Endothelial cell of umbilical vein (primary cell): ENCODE data around the gene GOLIM4. TPM values are rescaled to one million over a fixed set of nuclear protein-coding genes. Genes with fewer than 3 reads are reported as not detected.
"Not testable (repeated sequence)": the region's sequence is repeated elsewhere in the genome, so short reads cannot be mapped to it uniquely, and the experiment has no call there.

ENCODE experiments used
- BruUV-seq: library from RNA; stranded (reverse); fragments of 400-500 nt; replicated peaks from 2 replicates; lab custom pipeline; 2021; lab: Mats Ljungman, UMichigan
- CTCF ChIA-PET: fragments of 300-600, 350-600 bp; sonication (Branson Sonifier 250); formaldehyde crosslinking; loops from one replicate; lab custom pipeline; 2021; ENCODE audit warnings: antibody characterized with exemption, inconsistent platforms; lab: Charles Lee
- POLR2A ChIA-PET: fragments of 300-600, 350-600 bp; sonication (Branson Sonifier 250); formaldehyde crosslinking; loops from one replicate; lab custom pipeline; 2021; ENCODE audit warnings: antibody characterized with exemption, inconsistent platforms; lab: Charles Lee
- DNase-seq: peaks from one replicate; pipeline ENCODE4 v3.0.0-alpha.2; 2011; ENCODE audit warnings: low read depth, low spot score
- FAIRE-seq: peaks from 2 replicates; lab custom pipeline; 2011; peaks lifted over from hg19 to GRCh38; lab: Jason Lieb, UNC
- H2AFZ ChIP-seq: 2 replicates; pipeline ENCODE4 v1.6.0; 2012; ENCODE audit warnings: low read depth, low read length, control low read depth, inconsistent platforms
- H3K27ac ChIP-seq: 2 replicates; pipeline ENCODE4 v1.5.1; 2011; ENCODE audit warnings: low read depth, mild to moderate bottlenecking, control low read depth, low read length, moderate library complexity; ENCODE audit not compliant: insufficient read depth
- H3K27me3 ChIP-seq, 2 experiments: 2 replicates each; pipeline versions ENCODE4 v1.6.0 to v1.6.1; 2011; ENCODE audit warnings: low read length in 2 of 2, mixed read lengths in 1 of 2; ENCODE audit not compliant: control insufficient read depth in 2 of 2, insufficient read depth in 2 of 2
- H3K36me3 ChIP-seq, 2 experiments: 2 replicates in 1 of 2; 3 replicates in 1 of 2; pipeline ENCODE4 v1.5.1; 2011; ENCODE audit warnings: low read length in 2 of 2, mild to moderate bottlenecking in 1 of 2, moderate library complexity in 1 of 2; ENCODE audit not compliant: control insufficient read depth in 2 of 2, insufficient read depth in 2 of 2; ENCODE audit errors: extremely low read depth in 1 of 2
- H3K4me1 ChIP-seq: 3 replicates; pipeline ENCODE4 v1.5.1; 2011; ENCODE audit warnings: mild to moderate bottlenecking, low read length; ENCODE audit not compliant: control insufficient read depth, insufficient read depth; ENCODE audit errors: extremely low read depth
- H3K4me2 ChIP-seq: 2 replicates; pipeline ENCODE4 v1.6.1; 2011; ENCODE audit warnings: low read length, control low read depth, mixed read lengths; ENCODE audit not compliant: insufficient read depth
- H3K4me3 ChIP-seq, 3 experiments: fragments of 200-600 bp in 1 of 3; sonication (generic), shearing (Covaris generic) in 1 of 3; replicated peaks in 1 of 3; 2 replicates each; pipeline ENCODE4 v1.5.1; 2011 to 2016; ENCODE audit warnings: control low read depth in 3 of 3, low read length in 3 of 3, mild to moderate bottlenecking in 2 of 3, inconsistent platforms in 1 of 3, low read depth in 1 of 3, moderate library complexity in 1 of 3; ENCODE audit not compliant: insufficient read depth in 1 of 3
- H3K79me2 ChIP-seq: 2 replicates; pipeline ENCODE4 v1.6.0; 2012; ENCODE audit warnings: low read length, inconsistent platforms; ENCODE audit not compliant: control insufficient read depth, insufficient read depth
- H3K9ac ChIP-seq: replicated peaks from 2 replicates; pipeline ENCODE3; 2011; ENCODE audit warnings: low read length, control low read depth; ENCODE audit not compliant: insufficient read depth; ENCODE audit errors: extremely low read depth
- H3K9me1 ChIP-seq: replicated peaks from 3 replicates; pipeline ENCODE4 v1.6.0; 2011; ENCODE audit warnings: mild to moderate bottlenecking, low read length; ENCODE audit not compliant: control insufficient read depth, insufficient read depth; ENCODE audit errors: extremely low read depth
- H3K9me3 ChIP-seq: replicated peaks from 2 replicates; pipeline ENCODE4 v1.5.1; 2012; ENCODE audit warnings: low read length, inconsistent platforms; ENCODE audit not compliant: control insufficient read depth, insufficient read depth
- H4K20me1 ChIP-seq: replicated peaks from 2 replicates; pipeline ENCODE3; 2011; ENCODE audit warnings: mild to moderate bottlenecking, low read length; ENCODE audit not compliant: control insufficient read depth, insufficient read depth; ENCODE audit errors: extremely low read depth
- CTCF ChIP-seq, 2 donors: IDR thresholded peaks; 1 replicate in 1 of 2; 2 replicates in 1 of 2; pipeline ENCODE4 v1.5.1; 2011; ENCODE audit warnings: low read length in 2 of 2, mild to moderate bottlenecking in 2 of 2, moderate library complexity in 2 of 2, control low read depth in 1 of 2, inconsistent platforms in 1 of 2, low read depth in 1 of 2; ENCODE audit not compliant: insufficient read depth in 1 of 2; ENCODE audit errors: extremely low read depth in 1 of 2
- JUN ChIP-seq: IDR thresholded peaks from 2 replicates; pipeline ENCODE4 v1.6.1; 2011; ENCODE audit warnings: borderline replicate concordance, low read depth; ENCODE audit not compliant: insufficient read length, insufficient read depth
- MYC ChIP-seq: IDR thresholded peaks from one replicate; pipeline ENCODE4 v1.6.1; 2011; ENCODE audit warnings: mild to moderate bottlenecking, low read depth, low read length
- POLR2AphosphoS5 ChIP-seq: IDR thresholded peaks from 2 replicates; pipeline ENCODE4 v1.6.1; 2012; ENCODE audit warnings: low read depth, mild to moderate bottlenecking, control low read depth, low read length, moderate library complexity; ENCODE audit not compliant: insufficient read depth
- dilution Hi-C: fragments of 300-500 bp; cut with MboI; formaldehyde crosslinking; loops from one replicate; pipeline ENCODE4 v1.15.0; 2019; ENCODE audit warnings: low sequenced_read_pairs; ENCODE audit not compliant: extremely low pct_ligation_motif_present
- intact Hi-C: fragments of 100-400 bp; cut with micrococcal nuclease; formaldehyde crosslinking; loops from one replicate; pipeline ENCODE4 v1.10.0; 2022
- polyA plus RNA-seq, 4 experiments: library from polyadenylated mRNA; depleted of rRNA in 3 of 4; stranded (reverse) in 3 of 4; unstranded in 1 of 4; fragments of >200 nt; gene quantifications; 2 replicates each; pipeline versions ENCODE4 v1.2.1 to v1.2.3, GENCODE V29; 2011 to 2012; ENCODE audit warnings: missing spikeins in 1 of 4
- total RNA-seq: library from RNA; stranded (reverse); gene quantifications from 2 replicates; pipeline ENCODE4 v1.2.3, GENCODE V29; 2021
- TF ChIP-seq, protein P1 (sequence below): IDR thresholded peaks from 2 replicates; pipeline ENCODE4 v1.6.1; 2011; ENCODE audit not compliant: insufficient read depth, insufficient read length

The GOLIM4 gene
- total and polyA plus RNA-seq, 2 donors (not counting 3 experiments of a cell fraction or from before 2014, with no cell fraction given), result 11.7 to 40.8 TPM

- Histone ChIP-seq H2AFZ (no peak overlapping the region), H3K27me3 (peaks cover 0 to 2% of the 10 kb centered on the region in 2 experiments), H3K9me1 (no peaks in the 10 kb centered on the region), H3K27ac (no peak overlapping the region), H3K4me3 (no peak overlapping the region), H3K9me3 (no peaks in the 10 kb centered on the region), H3K4me2 (no peak overlapping the region), H4K20me1 (no peaks in the 10 kb centered on the region), H3K36me3 (no peaks in the 10 kb centered on the region), H3K9ac (no peak overlapping the region), H3K79me2 (no peaks in the 10 kb centered on the region), H3K4me1 (no peaks in the 10 kb centered on the region)
- POLR2A ChIA-PET, result no interaction called here
- TF ChIP-seq JUN (no peak), POLR2AphosphoS5 (no peak), MYC (no peak), CTCF (IDR thresholded peaks at IDR 0.05; ENCODE audit: extremely low read depth in 1 of 2, insufficient read depth in 1 of 2, low read depth in 1 of 2, low read length in 2 of 2) (no peak)
- TF ChIP-seq, protein P1, sequence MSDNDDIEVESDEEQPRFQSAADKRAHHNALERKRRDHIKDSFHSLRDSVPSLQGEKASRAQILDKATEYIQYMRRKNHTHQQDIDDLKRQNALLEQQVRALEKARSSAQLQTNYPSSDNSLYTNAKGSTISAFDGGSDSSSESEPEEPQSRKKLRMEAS, result no peak
- intact Hi-C loops (no loop called here), dilution Hi-C loops (no loop called here)
- DNase-seq (no peak), FAIRE-seq (no peak)
- CTCF ChIA-PET, result no interaction called here
- no TSS peak for BruUV-seq
These were observed 39.2 kb upstream of the GOLIM4 start for GRCh38 chr3:168134931-168135330.

GRCh38 chr3:168130250-168130649 is 34.5 kb upstream of the GOLIM4 start:
- H3K9me1 ChIP-seq, H3K4me1 ChIP-seq, POLR2A ChIA-PET, H3K4me3 ChIP-seq, intact Hi-C loops, H3K4me2 ChIP-seq, H3K36me3 ChIP-seq, H3K9ac ChIP-seq, FAIRE-seq, H3K27me3 ChIP-seq, DNase-seq, H4K20me1 ChIP-seq, BruUV-seq, H3K79me2 ChIP-seq, dilution Hi-C loops, H3K9me3 ChIP-seq, H2AFZ ChIP-seq, H3K27ac ChIP-seq: not testable (repeated sequence)
- CTCF ChIA-PET, result interaction anchor here (1.0 kb wide), 1 partner anchor 8 kb away, joined by 3 read pairs; no protein-coding TSS in a partner anchor

GRCh38 chr3:168128463-168128862 is 32.7 kb upstream of the GOLIM4 start:
- intact Hi-C loops, result not testable (repeated sequence)

More at GRCh38 chr3:168128463-168128862, 32.7 kb upstream of the GOLIM4 start:
- H3K27ac ChIP-seq, CTCF ChIA-PET, BruUV-seq, H3K9me1 ChIP-seq, H3K79me2 ChIP-seq, POLR2A ChIA-PET, H3K36me3 ChIP-seq, H3K4me1 ChIP-seq, H3K4me2 ChIP-seq, H3K9me3 ChIP-seq, H3K4me3 ChIP-seq, H3K27me3 ChIP-seq, H2AFZ ChIP-seq, H4K20me1 ChIP-seq, DNase-seq, FAIRE-seq, dilution Hi-C loops, H3K9ac ChIP-seq: not testable (repeated sequence)
